Liver (tissue), 9 donors: ENCODE measurements around the gene FUOM. TPM values are rescaled to one million over a fixed set of nuclear protein-coding genes. Genes with fewer than 3 reads are reported as not detected.

Experiments
- DNase-seq: peaks from one replicate; pipeline ENCODE4 v3.0.0-alpha.2; 2017; ENCODE audit warnings: low spot score
- H3K27ac ChIP-seq, 2 donors: one replicate each; pipeline ENCODE4 v1.7.0; 2013; ENCODE audit warnings: inconsistent platforms in 2 of 2, low read length in 2 of 2, control low read depth in 1 of 2, low read depth in 1 of 2, mild to moderate bottlenecking in 1 of 2
- H3K27me3 ChIP-seq, 4 donors: one replicate each; pipeline versions ENCODE4 v1.6.1 to v1.7.0; 2013; ENCODE audit warnings: low read length in 3 of 4, inconsistent platforms in 1 of 4, mild to moderate bottlenecking in 1 of 4, moderate library complexity in 1 of 4; ENCODE audit not compliant: control insufficient read depth in 4 of 4, insufficient read depth in 4 of 4
- H3K36me3 ChIP-seq, 4 donors: one replicate each; pipeline versions ENCODE4 v1.6.1 to v1.7.0; 2013; ENCODE audit warnings: low read length in 3 of 4, mild to moderate bottlenecking in 3 of 4, low read depth in 1 of 4, moderate library complexity in 1 of 4; ENCODE audit not compliant: control insufficient read depth in 4 of 4, insufficient read depth in 3 of 4
- H3K4me1 ChIP-seq, 4 donors: one replicate each; pipeline versions ENCODE4 v1.6.1 to v1.7.0; 2013; ENCODE audit warnings: low read length in 3 of 4, mild to moderate bottlenecking in 3 of 4, moderate library complexity in 1 of 4; ENCODE audit not compliant: control insufficient read depth in 4 of 4, insufficient read depth in 4 of 4
- H3K4me3 ChIP-seq, 3 donors: one replicate each; pipeline versions ENCODE4 v1.6.1 to v1.7.0; 2013; ENCODE audit warnings: low read length in 3 of 3, control low read depth in 1 of 3, low read depth in 1 of 3, mild to moderate bottlenecking in 1 of 3
- H3K9ac ChIP-seq, 2 donors: one replicate each; pipeline ENCODE4 v1.7.0; 2013; ENCODE audit warnings: low read length in 2 of 2, mild to moderate bottlenecking in 2 of 2, moderate library complexity in 2 of 2, control low read depth in 1 of 2, low read depth in 1 of 2
- H3K9me3 ChIP-seq, 4 donors: one replicate each; pipeline versions ENCODE4 v1.6.1 to v1.7.0; 2013; ENCODE audit warnings: low read length in 3 of 4; ENCODE audit not compliant: control insufficient read depth in 4 of 4
- EGR1 ChIP-seq, 2 donors: IDR thresholded peaks; 2 replicates each; pipeline ENCODE4 v1.6.1; 2016 to 2018; ENCODE audit warnings: antibody characterized with exemption in 2 of 2, low read depth in 2 of 2
- FOXA1 ChIP-seq: IDR thresholded peaks from 2 replicates; pipeline ENCODE4 v1.6.1; 2016; ENCODE audit warnings: antibody characterized with exemption
- FOXA2 ChIP-seq: IDR thresholded peaks from 2 replicates; pipeline ENCODE4 v1.6.1; 2016; ENCODE audit warnings: antibody characterized with exemption
- GABPA ChIP-seq, 2 donors: IDR thresholded peaks in 1 of 2; conservative IDR thresholded peaks in 1 of 2; 2 replicates each; pipeline ENCODE4 v1.6.1; 2016; ENCODE audit warnings: antibody characterized with exemption in 2 of 2, mild to moderate bottlenecking in 1 of 2, moderate library complexity in 1 of 2
- HNF4A ChIP-seq, 2 donors: conservative IDR thresholded peaks; 2 replicates each; pipeline ENCODE4 v1.6.1; 2016; ENCODE audit warnings: antibody characterized with exemption in 2 of 2, mild to moderate bottlenecking in 2 of 2
- JUND ChIP-seq, 2 donors: IDR thresholded peaks; 2 replicates each; pipeline ENCODE4 v1.6.1; 2016; ENCODE audit warnings: antibody characterized with exemption in 2 of 2
- NR2F2 ChIP-seq: IDR thresholded peaks from 2 replicates; pipeline ENCODE4 v1.6.1; 2016; ENCODE audit warnings: antibody characterized with exemption
- REST ChIP-seq: IDR thresholded peaks from 2 replicates; pipeline ENCODE4 v1.6.1; 2016; ENCODE audit warnings: antibody characterized with exemption, mild to moderate bottlenecking
- ZBTB33 ChIP-seq: IDR thresholded peaks from 2 replicates; pipeline ENCODE4 v1.6.1; 2016; ENCODE audit warnings: antibody characterized with exemption
- WGBS: extraction: QIAGEN DNeasy Blood & Tissue Kit; methylation state at CpG from one replicate; pipeline ENCODE4 v1.1.7; 2013; 5-methylcytosine and 5-hydroxymethylcytosine counted together
- polyA plus RNA-seq, 2 donors: library from polyadenylated mRNA; stranded (reverse) in 1 of 2; unstranded in 1 of 2; fragments of 200-250 nt in 1 of 2; fragments of >200 nt in 1 of 2; fragmentation: Nextera tagmentation in 1 of 2; extraction: Ambion mirVana in 1 of 2; gene quantifications; one replicate each; pipeline versions ENCODE4 v1.2.1 to v1.2.3, GENCODE V29; 2013 to 2015
- total RNA-seq, 2 donors: library from RNA; depleted of rRNA; stranded (reverse); fragments of >200 nt; gene quantifications; one replicate each; pipeline ENCODE4 v1.2.3, GENCODE V29; 2014
- donor health status: healthy.
- donor health status: healthy.
- donor health status: healthy.
- donor health status: healthy.
- donor health status: healthy.

FUOM gene
- total and polyA plus RNA-seq, 4 donors, result 24.3 to 194 (median 96.0) TPM

- TF ChIP-seq FOXA2 (no peak), GABPA (IDR thresholded peaks at IDR 0.05 in 1 of 2, conservative IDR thresholded peaks at IDR 0.05 in 1 of 2) (peak; percentile 62 to 93)
These were observed 36.3 kb upstream of the FUOM start, which contains the start of gene MTG1 (continued) for GRCh38 chr10:133394064-133394663.

GRCh38 chr10:133393401-133394063, 35.7 kb upstream of the FUOM start:
- WGBS, result 35% methylated on average over 27 of the region's 27 CpGs
- peaks cover 3 to 21% (median 13%) of the 10 kb centered on the region in 4 donors for H3K36me3 ChIP-seq
- H3K9me3 ChIP-seq, result no peaks in the 10 kb centered on the region
- H3K4me3 ChIP-seq, result peak overlapping the region in 1 of 3 donors; percentile 96
- DNase-seq, result no peak
- no peaks in the 10 kb centered on the region for H3K27me3 ChIP-seq
- H3K4me1 ChIP-seq, result peaks cover 5 to 12% (median 7%) of the 10 kb centered on the region in 4 donors
- H3K9ac ChIP-seq, result peak overlapping the region in 1 of 2 donors; percentile 24
- TF ChIP-seq NR2F2, result no peak
- TF ChIP-seq ZBTB33, result no peak
- TF ChIP-seq FOXA1, result no peak
- no peak for TF ChIP-seq JUND (IDR thresholded peaks at IDR 0.05)
- no peak for TF ChIP-seq EGR1 (IDR thresholded peaks at IDR 0.05; ENCODE audit: low read depth in 2 of 2)
- TF ChIP-seq REST, result no peak
- no peak for TF ChIP-seq HNF4A (conservative IDR thresholded peaks at IDR 0.05)
- H3K27ac ChIP-seq, result peak overlapping the region in 1 of 2 donors; percentile 81

- Histone ChIP-seq H3K4me1 (peaks cover 5 to 15% (median 7%) of the 10 kb centered on the region in 4 donors), H3K36me3 (peaks cover 0 to 14% (median 10%) of the 10 kb centered on the region in 4 donors), H3K27ac (no peak overlapping the region), H3K9me3 (no peaks in the 10 kb centered on the region), H3K4me3 (no peak overlapping the region), H3K27me3 (no peaks in the 10 kb centered on the region), H3K9ac (no peak overlapping the region)
- no peak for DNase-seq
- TF ChIP-seq FOXA1, result no peak
- WGBS, result 90% methylated on average over 12 of the region's 12 CpGs
These were observed 34.1 kb upstream of the FUOM start for GRCh38 chr10:133391761-133392518.
